HTR-8/SVneo (cell line): ENCODE data around the gene SIX1.

ENCODE experiments used
- DNase-seq: peaks from one replicate; pipeline ENCODE4 v3.0.0; 2011; ENCODE audit warnings: low spot score, mixed read lengths; ENCODE audit not compliant: insufficient read length
- FAIRE-seq: peaks from 2 replicates; lab custom pipeline; 2011; peaks lifted over from hg19 to GRCh38; lab: Jason Lieb, UNC

The SIX1 gene

DNA sequence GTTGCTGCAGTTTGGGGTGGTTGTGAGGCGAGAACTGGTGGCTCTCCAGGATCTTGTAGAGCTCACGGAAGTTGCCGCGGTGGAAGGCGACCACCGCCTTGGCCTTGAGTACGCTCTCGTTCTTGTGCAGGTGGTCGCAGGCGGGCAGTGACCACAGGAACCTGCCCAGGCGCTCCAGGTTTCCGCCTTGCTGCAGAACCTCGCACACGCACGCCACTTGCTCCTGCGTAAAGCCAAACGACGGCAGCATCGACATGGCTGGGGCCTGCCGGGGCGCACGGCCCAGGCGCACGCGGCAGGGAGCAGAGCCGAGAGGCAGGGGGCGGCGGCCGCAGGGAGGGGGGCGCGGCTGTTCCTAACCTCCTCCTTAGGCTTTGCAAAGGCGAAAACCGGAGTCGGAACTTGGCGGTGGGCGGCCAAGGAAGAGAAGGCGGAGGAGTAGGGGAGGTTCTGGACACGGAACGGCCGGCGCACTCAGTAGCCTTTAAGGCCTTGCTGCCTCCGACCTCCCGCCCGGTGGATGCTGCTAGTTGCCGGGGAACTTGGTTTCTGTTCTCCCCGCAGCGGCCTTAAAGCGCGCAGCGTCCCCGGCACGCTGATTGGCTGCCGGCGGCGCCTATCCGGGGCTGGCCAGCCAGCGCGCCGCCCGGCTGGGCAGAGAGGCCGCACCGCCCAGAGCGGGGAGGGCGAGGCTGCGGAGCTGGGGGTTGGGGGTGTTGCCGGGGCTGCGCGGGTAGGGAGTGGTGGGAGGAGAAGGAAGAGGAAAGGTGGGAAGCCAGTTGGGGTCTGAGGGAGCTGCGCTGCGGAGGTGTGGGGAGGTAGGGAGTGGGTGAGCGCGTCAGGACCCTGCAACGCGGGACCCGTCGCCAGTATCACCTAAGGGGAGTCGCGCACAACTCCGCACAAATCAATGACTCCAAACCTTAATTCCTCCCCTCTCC, at the start of gene SIX1:
Gene SIX1, minus strand, starts transcription at position 544 of the 941 bp plus-strand sequence. Its CDS starts 288 bp downstream, at position 256.
- peak; percentile 100 for FAIRE-seq

GRCh38 chr14:60695327-60695726, 46.0 kb upstream of the SIX1 start:
- DNase-seq (no peak), FAIRE-seq (no peak)

More for the DNA sequence above, at the start of gene SIX1:
- DNase-seq, result peak; percentile 100

GRCh38 chr14:60691383-60692113, 42.3 kb upstream of the SIX1 start:
- DNase-seq, result no peak
- peak; percentile 82 for FAIRE-seq

- FAIRE-seq, result no peak
- no peak for DNase-seq
These were observed 37.6 kb upstream of the SIX1 start for GRCh38 chr14:60686865-60687264.

DNA sequence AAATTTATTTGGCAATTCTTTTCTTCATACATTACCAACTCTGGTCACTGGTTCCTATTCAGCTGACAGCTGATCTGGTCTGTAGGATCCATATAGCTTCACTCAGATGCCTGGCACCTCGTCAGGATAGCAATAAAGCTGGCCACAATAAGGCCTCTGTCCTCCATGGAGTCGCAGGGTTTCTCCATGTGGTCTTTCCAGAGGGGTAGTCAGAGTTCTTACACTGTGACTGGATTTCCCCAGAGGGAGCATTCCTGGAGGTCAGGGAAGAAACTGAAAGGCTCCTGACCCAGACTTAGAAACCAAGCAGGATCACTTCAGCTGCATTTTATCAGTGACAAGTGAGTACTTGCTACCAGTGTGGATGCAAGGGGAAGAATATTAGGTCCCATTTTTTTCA, 34.9 kb upstream of the SIX1 start:
- peak; percentile 95 for FAIRE-seq
- DNase-seq, result no peak

DNA sequence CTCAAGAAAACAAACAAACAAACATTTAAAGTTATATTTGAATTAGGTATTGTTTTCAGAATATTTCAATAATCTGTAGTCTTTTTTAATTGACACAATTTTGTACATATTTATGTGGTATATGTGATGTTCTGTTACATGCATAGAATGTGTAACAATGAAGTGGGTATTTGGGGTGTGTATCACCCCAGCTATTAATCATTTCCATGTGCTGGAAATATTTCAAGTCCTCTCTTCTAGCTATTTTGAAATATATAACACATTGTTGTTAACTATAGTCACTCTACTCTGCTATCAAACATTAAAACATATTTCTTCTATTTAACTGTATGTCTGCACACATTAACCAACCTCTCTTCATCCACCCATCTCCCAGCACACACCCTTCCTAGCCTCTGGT, 32.0 kb upstream of the SIX1 start:
- no peak for DNase-seq
- peak; percentile 92 for FAIRE-seq

DNA sequence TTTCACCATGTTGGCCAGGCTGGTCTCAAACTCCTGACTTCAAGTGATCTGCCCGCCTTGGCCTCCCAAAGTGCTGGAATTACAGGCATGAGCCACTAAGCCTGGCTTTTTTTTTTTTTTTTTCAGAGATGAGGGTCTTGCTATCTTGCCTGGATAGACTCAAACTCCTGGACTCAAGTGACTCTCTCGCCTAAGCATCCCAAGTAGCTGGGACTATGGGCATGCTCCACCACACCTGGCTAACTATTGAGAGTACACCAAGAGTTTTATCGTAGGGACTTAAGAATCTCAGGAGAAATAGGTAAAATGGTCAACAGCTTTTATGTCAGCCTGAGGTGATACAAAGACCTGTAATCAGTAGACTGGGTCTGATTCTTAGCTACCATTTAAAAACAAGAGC, 31.2 kb upstream of the SIX1 start:
- peak; percentile 79 for FAIRE-seq

DNA sequence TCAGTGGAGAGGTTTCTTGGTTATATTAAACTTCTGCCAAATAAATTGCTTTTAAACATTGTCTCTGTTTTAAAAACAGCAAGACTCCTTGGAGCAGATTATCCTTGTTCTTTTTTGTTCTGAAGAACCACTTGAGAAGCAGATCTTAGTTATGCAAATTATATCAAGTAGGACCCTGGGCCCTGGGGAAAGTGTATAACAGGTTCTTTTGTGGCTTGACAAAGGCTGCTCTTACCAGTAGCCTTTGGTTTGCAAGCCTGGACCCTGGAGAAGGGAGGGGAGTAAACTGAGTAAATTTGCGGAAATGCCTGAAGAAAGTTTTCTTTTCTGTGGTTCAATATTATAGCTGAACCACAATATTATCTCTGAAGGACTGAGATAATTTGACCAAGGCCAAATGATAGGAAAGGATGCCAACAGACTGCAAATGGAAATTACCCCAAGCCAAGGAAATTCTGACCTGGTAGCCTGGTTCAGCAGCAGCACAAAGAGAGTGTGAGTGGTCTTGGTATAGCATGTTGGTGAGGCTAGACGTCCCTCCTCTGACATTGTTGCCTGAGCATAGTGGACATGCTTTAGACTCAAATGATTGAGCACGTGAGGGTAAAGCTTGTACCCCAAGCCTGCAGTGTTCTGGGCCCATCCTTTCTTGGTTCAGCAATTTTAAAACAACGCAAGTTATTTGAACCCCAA, 30.4 kb upstream of the SIX1 start:
- FAIRE-seq (peak; percentile 87), DNase-seq (no peak)

More for the DNA sequence above, 31.2 kb upstream of the SIX1 start:
- DNase-seq, result no peak

DNA sequence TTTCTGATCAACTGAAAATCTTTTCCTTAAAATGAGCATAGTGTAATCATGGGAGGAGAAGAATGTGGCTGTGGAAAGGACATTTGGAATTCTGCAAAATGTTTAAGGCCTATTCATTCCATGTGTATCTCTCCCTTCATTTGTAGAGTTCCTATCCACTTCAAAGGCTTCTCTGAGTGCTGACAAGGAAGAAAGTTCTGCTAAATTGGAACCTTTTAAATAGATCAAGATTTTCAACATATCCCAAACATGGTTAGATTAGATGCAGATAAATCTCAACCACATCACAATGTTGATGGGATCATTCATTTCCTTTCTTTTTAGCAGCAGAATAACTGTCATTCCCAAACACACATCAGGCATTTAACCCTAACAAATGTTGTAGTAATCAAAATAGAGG, 28.4 kb upstream of the SIX1 start:
- FAIRE-seq (peak; percentile 80), DNase-seq (no peak)

GRCh38 chr14:60670989-60671388, 21.7 kb upstream of the SIX1 start:
- FAIRE-seq, result no peak
- no peak for DNase-seq

- FAIRE-seq (peak; percentile 51), DNase-seq (no peak)
These were observed 19.3 kb upstream of the SIX1 start for GRCh38 chr14:60668431-60669112.

- FAIRE-seq, result no peak
- no peak for DNase-seq
These were observed 15.9 kb upstream of the SIX1 start for GRCh38 chr14:60665177-60665550.

GRCh38 chr14:60662982-60663381, 13.7 kb upstream of the SIX1 start:
- DNase-seq (no peak), FAIRE-seq (peak; percentile 96)

DNA sequence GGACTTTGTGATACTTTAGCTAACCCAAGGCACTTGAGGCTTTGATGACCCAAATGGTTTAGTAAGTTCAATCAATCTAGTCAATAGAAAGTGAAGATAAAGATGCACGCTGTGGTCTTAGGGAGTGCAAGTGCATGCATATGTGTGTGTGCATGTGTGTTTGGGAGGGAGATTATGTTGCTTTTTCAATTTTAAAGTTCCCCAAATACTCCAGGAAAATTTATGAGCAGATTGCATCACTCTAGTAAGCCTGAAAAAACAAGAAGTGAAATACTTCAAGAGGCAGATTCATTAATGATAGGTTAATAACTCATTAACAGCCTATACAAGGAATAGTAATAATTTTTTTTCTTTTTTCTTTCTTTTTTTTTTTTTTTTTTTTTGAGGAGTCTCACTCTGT, 12.4 kb upstream of the SIX1 start:
- FAIRE-seq (peak; percentile 92), DNase-seq (no peak)

DNA sequence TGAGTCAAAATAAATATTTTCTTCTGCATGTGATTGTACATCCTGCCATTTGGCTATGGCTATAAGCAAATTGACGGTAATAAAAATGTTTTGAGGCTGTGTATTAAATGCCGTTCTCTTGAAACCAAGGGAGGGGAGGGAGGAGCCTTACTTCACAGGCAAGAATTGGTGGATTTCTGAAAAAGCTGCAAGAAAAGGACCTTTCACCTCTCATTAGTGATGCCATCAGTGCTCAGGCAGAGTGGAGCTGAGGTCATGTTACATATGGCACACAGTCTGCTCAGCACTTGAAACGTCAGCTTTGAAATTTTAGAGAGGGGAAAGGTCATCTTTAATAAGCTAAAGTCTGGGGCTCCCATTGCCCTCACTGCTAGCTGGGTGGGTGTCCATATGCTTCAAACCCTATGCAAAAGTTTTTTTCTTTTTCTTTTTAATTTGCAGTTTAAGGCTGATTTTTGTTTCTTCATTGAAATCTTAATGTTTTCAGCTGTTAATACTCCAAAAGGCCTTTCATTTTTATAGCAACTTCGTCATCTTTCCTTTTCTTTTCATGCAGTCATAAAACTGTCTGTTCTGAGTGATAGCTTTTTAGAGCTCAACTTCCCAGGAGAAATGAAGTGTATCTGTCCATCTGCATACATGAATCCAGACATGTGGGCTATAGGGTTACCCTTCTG, 9.8 kb upstream of the SIX1 start:
- DNase-seq (no peak), FAIRE-seq (peak; percentile 98)

GRCh38 chr14:60658211-60658690, 9.0 kb upstream of the SIX1 start:
- DNase-seq, result no peak
- no peak for FAIRE-seq

- FAIRE-seq, result no peak
These were observed 8.4 kb upstream of the SIX1 start for GRCh38 chr14:60657456-60658210.

GRCh38 chr14:60656686-60657455, 7.6 kb upstream of the SIX1 start:
- DNase-seq, result peak; percentile 91
- peak; percentile 98 for FAIRE-seq

More at GRCh38 chr14:60657456-60658210, 8.4 kb upstream of the SIX1 start:
- no peak for DNase-seq
